Heart left ventricle (tissue), 13 donors: Measurements from ENCODE around the gene STAT3.

Experiments used
- POLR2A ChIP-seq, 2 donors: fragments of 450-650 bp; IDR thresholded peaks; one replicate each; pipeline ENCODE4 v1.6.1; 2017; ENCODE audit warnings: antibody characterized with exemption in 2 of 2, mild to moderate bottlenecking in 2 of 2, moderate library complexity in 2 of 2
- TF ChIP-seq, protein P1 (sequence below), 12 donors: fragments of 200-600 bp; sonication (generic) in 4 of 12; IDR thresholded peaks; one replicate each; pipeline versions ENCODE4 v1.5.0 to v1.8.0; 2018 to 2022; ENCODE audit warnings: antibody characterized with exemption in 12 of 12, mild to moderate bottlenecking in 5 of 12
- donor health status: ischemic (EF 13 %, LVEDD 7.1; RV severe dilation, severe dysfunction).
- donor health status: DM: no; HTN: yes; CAD: no.
- donor health status: DM: no; HTN: no; CAD: no.
- donor health status: ischemic (EF 25% LVEDD 6.9; RV normal size, moderate dysfunction).
- donor health status: ischemic (EF 25% LVEDD 5.7; RV mildly dilated, moderate dysfunction).
- donor health status: ischemic (EF 35%, LVEDD 5.7; RV mildly dilated, moderate dysfunction).
- donor health status: nonischemic (EF 11% LVEDD 7.7; RV severe dilation, severe dysfunction).
- donor health status: DM: yes; HTN: yes; CAD: no.
- donor health status: PGD.
- donor health status: ischemic (EF 29% LVEDD 5.4; RV normal size, mild dysfunction).
- donor health status: nonischemic (EF 23%, LVEDD 6.1; RV moderate dilation, normal function).

DNA sequence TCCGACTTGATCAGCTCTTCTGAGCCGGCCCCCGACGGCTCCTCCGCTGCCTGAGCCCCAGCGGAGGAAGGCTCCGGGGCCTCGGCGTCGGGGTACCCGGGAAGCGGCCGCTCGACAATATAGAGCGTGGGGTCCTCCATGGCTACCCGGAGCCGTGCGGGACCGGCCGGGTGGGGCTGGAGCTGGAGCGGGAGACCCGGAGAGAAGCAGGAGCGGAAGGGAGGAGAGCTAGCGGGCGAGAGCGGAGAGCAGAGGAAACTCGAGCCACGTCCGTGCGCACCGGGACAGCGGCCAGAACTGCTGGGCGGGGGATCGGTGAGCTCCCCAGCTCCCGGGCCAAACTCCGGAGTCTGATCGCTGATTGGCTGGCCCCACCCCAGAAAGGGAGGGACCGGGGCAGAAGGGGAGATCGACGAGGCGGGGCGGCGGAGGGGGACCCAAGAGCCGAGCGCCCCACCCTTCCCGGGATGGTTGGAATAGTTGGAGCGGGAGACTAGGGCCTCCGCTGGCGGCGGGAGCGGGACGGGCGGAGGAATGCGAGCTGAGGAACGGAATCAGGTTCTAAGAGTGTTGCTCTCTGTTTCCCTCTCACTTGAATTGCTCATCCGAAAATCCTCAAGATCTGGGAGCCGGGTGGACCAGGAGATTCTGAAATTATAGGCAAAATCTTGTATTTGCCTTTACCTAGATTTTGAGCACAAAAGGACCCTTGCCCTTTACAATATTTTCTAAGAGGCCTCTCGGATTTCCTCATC, 34.9 kb upstream of the STAT3 start, which contains the start of gene CAVIN1:
- TF ChIP-seq POLR2A (IDR thresholded peaks at IDR 0.05) = peak; percentile 77 to 97
- TF ChIP-seq, protein P1, sequence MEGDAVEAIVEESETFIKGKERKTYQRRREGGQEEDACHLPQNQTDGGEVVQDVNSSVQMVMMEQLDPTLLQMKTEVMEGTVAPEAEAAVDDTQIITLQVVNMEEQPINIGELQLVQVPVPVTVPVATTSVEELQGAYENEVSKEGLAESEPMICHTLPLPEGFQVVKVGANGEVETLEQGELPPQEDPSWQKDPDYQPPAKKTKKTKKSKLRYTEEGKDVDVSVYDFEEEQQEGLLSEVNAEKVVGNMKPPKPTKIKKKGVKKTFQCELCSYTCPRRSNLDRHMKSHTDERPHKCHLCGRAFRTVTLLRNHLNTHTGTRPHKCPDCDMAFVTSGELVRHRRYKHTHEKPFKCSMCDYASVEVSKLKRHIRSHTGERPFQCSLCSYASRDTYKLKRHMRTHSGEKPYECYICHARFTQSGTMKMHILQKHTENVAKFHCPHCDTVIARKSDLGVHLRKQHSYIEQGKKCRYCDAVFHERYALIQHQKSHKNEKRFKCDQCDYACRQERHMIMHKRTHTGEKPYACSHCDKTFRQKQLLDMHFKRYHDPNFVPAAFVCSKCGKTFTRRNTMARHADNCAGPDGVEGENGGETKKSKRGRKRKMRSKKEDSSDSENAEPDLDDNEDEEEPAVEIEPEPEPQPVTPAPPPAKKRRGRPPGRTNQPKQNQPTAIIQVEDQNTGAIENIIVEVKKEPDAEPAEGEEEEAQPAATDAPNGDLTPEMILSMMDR (IDR thresholded peaks at IDR 0.05) = peak in 2 of 12 donors; percentile 13 to 22
